Left lung (tissue), 10 donors: Measurements from ENCODE around the gene COL18A1. TPM values are rescaled to one million over a fixed set of nuclear protein-coding genes. Genes with fewer than 3 reads are reported as not detected.

Experiments used
- ATAC-seq: fragments of 200-7000 bp; cut with Tn5 transposase; one replicate; pipeline ENCODE4 v1.9.1; 2020; ENCODE audit warnings: moderate library complexity
- DNase-seq, 4 donors: peaks; one replicate each; pipeline ENCODE4 v3.0.0-alpha.2; 2013 to 2020
- H3K27ac ChIP-seq, 2 donors: fragments of 200-600 bp; sonication (generic) in 1 of 2; one replicate each; pipeline versions ENCODE4 v1.5.0 to v1.8.0; 2020 to 2021
- H3K27me3 ChIP-seq, 2 donors: fragments of 200-600 bp; sonication (generic) in 1 of 2; one replicate each; pipeline versions ENCODE4 v1.5.0 to v1.8.0; 2020 to 2021
- H3K36me3 ChIP-seq, 2 donors: fragments of 200-600 bp; sonication (generic) in 1 of 2; one replicate each; pipeline versions ENCODE4 v1.5.0 to v1.8.0; 2020 to 2021
- H3K4me1 ChIP-seq, 2 donors: fragments of 200-600 bp; one replicate each; pipeline ENCODE4 v1.8.0; 2021
- H3K4me3 ChIP-seq, 2 donors: fragments of 200-600 bp; sonication (generic) in 1 of 2; one replicate each; pipeline versions ENCODE4 v1.5.0 to v1.8.0; 2020 to 2021; ENCODE audit warnings: mild to moderate bottlenecking in 1 of 2
- H3K9me3 ChIP-seq, 2 donors: fragments of 200-600 bp; sonication (generic) in 1 of 2; one replicate each; pipeline versions ENCODE4 v1.5.0 to v1.8.0; 2020 to 2021
- intact Hi-C, 2 donors: fragments of 100-400 bp; cut with DNase I; formaldehyde crosslinking; loops; one replicate each; pipeline versions ENCODE4 v1.11.2 to v1.14.2; 2022
- polyA plus RNA-seq, 6 donors: library from polyadenylated mRNA; unstranded; fragments of 120-200 nt; gene quantifications; one replicate each; pipeline ENCODE4 v1.2.1, GENCODE V29; 2013; ENCODE audit not compliant: insufficient read length in 6 of 6
- total RNA-seq, 2 donors: library from RNA; stranded (reverse); fragmentation: NEBNext Ultra II Directional; extraction: Animal tissue kit (Norgen Biotek cat#: 25700); gene quantifications; one replicate each; pipeline ENCODE4 v1.2.1, GENCODE V29; 2021
- TF ChIP-seq, protein P1 (sequence below), 2 donors: fragments of 200-600 bp; sonication (generic) in 1 of 2; IDR thresholded peaks; one replicate each; pipeline versions ENCODE4 v1.5.0 to v1.8.0; 2021; ENCODE audit warnings: antibody characterized with exemption in 2 of 2
- donor health status: DM: no; HTN: yes; CAD: no.
- donor health status: DM: no; HTN: no; CAD: no.

The COL18A1 gene
- total and polyA plus RNA-seq, 8 donors, result 39.3 to 90.2 (median 64.0) TPM

- Histone ChIP-seq H3K9me3 (no peaks in the 10 kb centered on the region), H3K36me3 (no peaks in the 10 kb centered on the region), H3K27ac (no peak overlapping the region), H3K27me3 (no peaks in the 10 kb centered on the region), H3K4me3 (no peak overlapping the region), H3K4me1 (no peaks in the 10 kb centered on the region)
- TF ChIP-seq, protein P1, sequence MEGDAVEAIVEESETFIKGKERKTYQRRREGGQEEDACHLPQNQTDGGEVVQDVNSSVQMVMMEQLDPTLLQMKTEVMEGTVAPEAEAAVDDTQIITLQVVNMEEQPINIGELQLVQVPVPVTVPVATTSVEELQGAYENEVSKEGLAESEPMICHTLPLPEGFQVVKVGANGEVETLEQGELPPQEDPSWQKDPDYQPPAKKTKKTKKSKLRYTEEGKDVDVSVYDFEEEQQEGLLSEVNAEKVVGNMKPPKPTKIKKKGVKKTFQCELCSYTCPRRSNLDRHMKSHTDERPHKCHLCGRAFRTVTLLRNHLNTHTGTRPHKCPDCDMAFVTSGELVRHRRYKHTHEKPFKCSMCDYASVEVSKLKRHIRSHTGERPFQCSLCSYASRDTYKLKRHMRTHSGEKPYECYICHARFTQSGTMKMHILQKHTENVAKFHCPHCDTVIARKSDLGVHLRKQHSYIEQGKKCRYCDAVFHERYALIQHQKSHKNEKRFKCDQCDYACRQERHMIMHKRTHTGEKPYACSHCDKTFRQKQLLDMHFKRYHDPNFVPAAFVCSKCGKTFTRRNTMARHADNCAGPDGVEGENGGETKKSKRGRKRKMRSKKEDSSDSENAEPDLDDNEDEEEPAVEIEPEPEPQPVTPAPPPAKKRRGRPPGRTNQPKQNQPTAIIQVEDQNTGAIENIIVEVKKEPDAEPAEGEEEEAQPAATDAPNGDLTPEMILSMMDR (IDR thresholded peaks at IDR 0.05), result no peak
- ATAC-seq, result no peak
- intact Hi-C loops, result no loop called here
- DNase-seq, result peak in 1 of 4 donors; percentile 48
These were observed 32.1 kb upstream of the COL18A1 start for GRCh38 chr21:45372732-45373355.

DNA sequence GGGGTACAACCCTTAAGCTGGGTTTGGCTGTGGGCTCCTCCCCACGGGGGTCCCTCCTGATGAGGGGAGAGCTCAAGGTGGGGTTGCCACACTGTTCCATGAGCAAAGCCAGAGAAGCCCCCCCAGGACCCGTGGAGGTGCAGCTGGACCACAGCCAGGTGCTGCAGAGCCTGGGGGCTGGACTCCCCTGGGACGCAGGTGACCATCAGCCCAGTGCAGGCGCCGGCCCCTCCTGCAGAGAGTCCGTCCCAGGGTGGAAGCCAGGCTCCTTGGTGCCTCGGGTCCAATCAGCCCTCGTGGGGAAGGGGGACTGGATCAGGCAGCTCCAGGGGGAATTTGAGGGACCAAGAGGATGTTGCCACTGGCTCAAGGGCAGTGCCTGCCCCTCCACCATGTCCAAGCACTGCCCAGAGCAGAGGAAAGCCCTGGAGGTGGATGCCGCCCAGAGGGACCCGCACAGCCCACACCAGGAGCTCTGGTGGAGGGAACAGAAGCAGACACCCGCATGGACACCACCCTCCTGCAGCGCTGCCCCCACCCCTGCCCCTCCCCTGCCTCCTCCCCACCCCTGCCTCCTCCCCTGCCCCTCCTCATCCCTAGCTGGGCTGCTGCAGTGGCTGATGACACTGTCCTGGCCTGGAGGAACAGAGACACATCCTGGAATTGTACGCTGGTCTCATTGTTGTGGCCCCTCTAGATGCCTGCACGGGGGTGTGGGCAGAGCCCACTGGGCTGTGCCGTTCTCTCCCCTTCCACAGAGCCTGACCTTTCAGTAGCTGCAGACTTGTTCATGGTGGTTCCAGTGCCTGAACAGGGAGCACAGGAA lies 30.8 kb upstream of the COL18A1 start:
- Histone ChIP-seq H3K27me3 (no peaks in the 10 kb centered on the region), H3K9me3 (no peaks in the 10 kb centered on the region), H3K4me3 (no peak overlapping the region), H3K36me3 (no peaks in the 10 kb centered on the region), H3K4me1 (no peaks in the 10 kb centered on the region), H3K27ac (no peak overlapping the region)
- TF ChIP-seq, protein P1 (IDR thresholded peaks at IDR 0.05), result no peak
- DNase-seq (peak in 2 of 4 donors; percentile 28 to 41), ATAC-seq (no peak)
- intact Hi-C loops, result no loop called here

- Histone ChIP-seq H3K9me3 (no peaks in the 10 kb centered on the region), H3K27me3 (no peaks in the 10 kb centered on the region), H3K4me3 (no peak overlapping the region), H3K36me3 (no peaks in the 10 kb centered on the region), H3K27ac (no peak overlapping the region), H3K4me1 (no peaks in the 10 kb centered on the region)
- intact Hi-C loops, result no loop called here
- peak in 2 of 4 donors; percentile 24 to 50 for DNase-seq
- TF ChIP-seq, protein P1 (IDR thresholded peaks at IDR 0.05), result no peak
- no peak for ATAC-seq
These were observed 30.0 kb upstream of the COL18A1 start for GRCh38 chr21:45374826-45375455.

DNA sequence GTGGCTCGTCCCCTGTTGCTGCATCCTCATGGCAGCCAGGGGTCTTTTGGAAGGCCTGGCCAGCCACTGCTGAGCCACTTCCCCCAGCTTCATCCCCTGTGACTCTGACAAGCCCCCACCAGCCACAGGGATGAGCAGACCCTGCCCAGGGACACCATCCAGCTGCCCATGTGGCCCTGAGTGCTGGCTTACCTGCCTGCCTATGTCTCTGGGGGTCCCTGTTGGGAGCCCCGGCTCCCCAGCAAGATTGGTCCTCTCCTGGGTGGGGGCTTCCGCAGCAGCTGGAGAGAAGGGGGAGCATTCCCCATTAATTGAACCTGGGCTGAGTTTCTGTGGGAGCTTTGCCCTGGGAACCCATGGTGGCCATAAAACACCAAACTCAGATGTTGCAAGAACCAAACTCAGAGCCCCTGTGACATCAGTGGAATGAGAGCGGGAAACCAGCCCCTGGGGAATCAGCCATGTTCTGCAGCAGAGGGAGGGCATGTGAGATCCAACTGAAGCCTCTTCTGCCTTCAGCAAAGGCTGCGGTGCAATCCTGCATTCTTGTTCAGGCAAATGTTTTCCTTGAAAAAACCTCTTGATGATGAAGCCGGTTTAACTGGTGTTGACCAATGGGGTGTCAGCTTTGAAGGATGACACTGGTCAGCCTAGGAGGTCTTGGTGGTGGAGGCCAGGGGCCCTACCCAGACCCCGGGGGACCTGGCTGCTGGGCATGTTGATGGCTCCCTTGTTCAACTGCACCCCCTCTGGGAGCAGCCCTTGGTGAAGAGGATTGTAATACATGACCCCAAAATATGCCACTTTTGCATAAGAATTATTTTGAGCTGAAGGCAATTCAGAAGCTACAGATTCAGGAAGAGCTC lies 28.3 kb upstream of the COL18A1 start:
- Histone ChIP-seq H3K27me3 (no peaks in the 10 kb centered on the region), H3K36me3 (no peaks in the 10 kb centered on the region), H3K4me1 (no peaks in the 10 kb centered on the region), H3K27ac (no peak overlapping the region), H3K9me3 (no peaks in the 10 kb centered on the region), H3K4me3 (no peak overlapping the region)
- ATAC-seq (no peak), DNase-seq (peak in 2 of 4 donors; percentile 24 to 44)
- intact Hi-C loops, result no loop called here
- TF ChIP-seq, protein P1 (IDR thresholded peaks at IDR 0.05), result no peak
